Loucy (cell line): ENCODE results near the gene PPIL6.

Experiments
- H2AFZ ChIP-seq: fragments of 200-600 bp; sonication (generic); 2 replicates; pipeline ENCODE4 v1.6.0; 2016; ENCODE audit warnings: antibody characterized with exemption, mild to moderate bottlenecking, low read length, moderate library complexity
- H3F3A ChIP-seq: fragments of 200-600 bp; 2 replicates; pipeline ENCODE4 v1.6.0; 2016; ENCODE audit warnings: antibody characterized with exemption, low read depth, mild to moderate bottlenecking
- H3K27me3 ChIP-seq: fragments of 200-600 bp; sonication (generic); 2 replicates; pipeline ENCODE4 v1.6.1; 2014; ENCODE audit warnings: low read length, mild to moderate bottlenecking; ENCODE audit not compliant: insufficient read depth, poor library complexity, severe bottlenecking
- H3K36me3 ChIP-seq: fragments of 200-600 bp; sonication (generic); 2 replicates; pipeline ENCODE4 v1.6.1; 2016; ENCODE audit warnings: low read length; ENCODE audit not compliant: insufficient read depth
- H3K4me1 ChIP-seq: fragments of 200-600 bp; sonication (generic); 2 replicates; pipeline ENCODE4 v1.5.1; 2014; ENCODE audit warnings: low read length, mild to moderate bottlenecking; ENCODE audit not compliant: insufficient read depth, poor library complexity, severe bottlenecking
- H3K4me2 ChIP-seq: fragments of 200-600 bp; sonication (generic); 2 replicates; pipeline ENCODE4 v1.6.0; 2014; ENCODE audit warnings: antibody characterized with exemption, low read length, low read depth, mild to moderate bottlenecking; ENCODE audit not compliant: poor library complexity, severe bottlenecking
- H3K4me3 ChIP-seq: fragments of 200-600 bp; sonication (generic); 2 replicates; pipeline ENCODE4 v1.5.1; 2014; ENCODE audit warnings: low read length, mild to moderate bottlenecking, mixed read lengths; ENCODE audit not compliant: poor library complexity, severe bottlenecking
- H3K79me2 ChIP-seq: fragments of 200-600 bp; sonication (generic); 2 replicates; pipeline ENCODE4 v1.6.1; 2014; ENCODE audit warnings: low read length; ENCODE audit not compliant: insufficient read depth
- H3K9ac ChIP-seq: fragments of 200-600 bp; sonication (generic); 2 replicates; pipeline ENCODE4 v1.6.0; 2014; ENCODE audit warnings: mild to moderate bottlenecking, low read depth, low read length, moderate library complexity; ENCODE audit not compliant: poor library complexity, severe bottlenecking
- H3K9me2 ChIP-seq: fragments of 200-600 bp; sonication (generic); replicated peaks from 2 replicates; pipeline ENCODE4 v1.6.1; 2016; ENCODE audit warnings: low read depth, low read length, mixed read lengths
- H3K9me3 ChIP-seq: fragments of 200-600 bp; sonication (generic); 2 replicates; pipeline ENCODE4 v1.6.1; 2014; ENCODE audit warnings: mild to moderate bottlenecking, antibody characterized with exemption, low read length, low read depth; ENCODE audit not compliant: insufficient read depth
- H4K20me1 ChIP-seq: fragments of 200-600 bp; sonication (generic); 2 replicates; pipeline ENCODE4 v1.6.0; 2014; ENCODE audit warnings: antibody characterized with exemption, low read length, mild to moderate bottlenecking; ENCODE audit not compliant: insufficient read depth, poor library complexity, severe bottlenecking
- EZH2phosphoT487 ChIP-seq: fragments of 200-600 bp; IDR thresholded peaks from 2 replicates; pipeline ENCODE4 v1.6.1; 2018; ENCODE audit warnings: antibody characterized with exemption, mild to moderate bottlenecking, moderate library complexity, borderline replicate concordance
- TF ChIP-seq, protein P1 (sequence below): fragments of 200-600 bp; sonication (generic); conservative IDR thresholded peaks from 2 replicates; pipeline ENCODE4 v1.5.1; 2014; ENCODE audit warnings: mild to moderate bottlenecking, antibody characterized with exemption, low read length

Gene PPIL6

GRCh38 chr6:109456111-109456583 is 15.7 kb upstream of the PPIL6 start:
- no peaks in the 10 kb centered on the region for H3K9me3 ChIP-seq
- peaks cover 12% of the 10 kb centered on the region; the same call in 1 of the 2 replicates for H3F3A ChIP-seq
- H2AFZ ChIP-seq: peak overlapping the region; percentile 78
- peak overlapping the region; percentile 88 for H3K4me2 ChIP-seq
- H3K4me1 ChIP-seq: peaks cover 53% of the 10 kb centered on the region
- H3K9ac ChIP-seq: peak overlapping the region; percentile 97
- peak overlapping the region; percentile 89 for H3K4me3 ChIP-seq
- peaks cover 6% of the 10 kb centered on the region for H4K20me1 ChIP-seq
- H3K9me2 ChIP-seq: no peaks in the 10 kb centered on the region
- H3K27me3 ChIP-seq: no peaks in the 10 kb centered on the region
- peaks cover 41% of the 10 kb centered on the region for H3K79me2 ChIP-seq
- no peak for TF ChIP-seq EZH2phosphoT487
- TF ChIP-seq, protein P1, sequence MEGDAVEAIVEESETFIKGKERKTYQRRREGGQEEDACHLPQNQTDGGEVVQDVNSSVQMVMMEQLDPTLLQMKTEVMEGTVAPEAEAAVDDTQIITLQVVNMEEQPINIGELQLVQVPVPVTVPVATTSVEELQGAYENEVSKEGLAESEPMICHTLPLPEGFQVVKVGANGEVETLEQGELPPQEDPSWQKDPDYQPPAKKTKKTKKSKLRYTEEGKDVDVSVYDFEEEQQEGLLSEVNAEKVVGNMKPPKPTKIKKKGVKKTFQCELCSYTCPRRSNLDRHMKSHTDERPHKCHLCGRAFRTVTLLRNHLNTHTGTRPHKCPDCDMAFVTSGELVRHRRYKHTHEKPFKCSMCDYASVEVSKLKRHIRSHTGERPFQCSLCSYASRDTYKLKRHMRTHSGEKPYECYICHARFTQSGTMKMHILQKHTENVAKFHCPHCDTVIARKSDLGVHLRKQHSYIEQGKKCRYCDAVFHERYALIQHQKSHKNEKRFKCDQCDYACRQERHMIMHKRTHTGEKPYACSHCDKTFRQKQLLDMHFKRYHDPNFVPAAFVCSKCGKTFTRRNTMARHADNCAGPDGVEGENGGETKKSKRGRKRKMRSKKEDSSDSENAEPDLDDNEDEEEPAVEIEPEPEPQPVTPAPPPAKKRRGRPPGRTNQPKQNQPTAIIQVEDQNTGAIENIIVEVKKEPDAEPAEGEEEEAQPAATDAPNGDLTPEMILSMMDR: peak; percentile 12; the same call in 1 of the 2 replicates
- peaks cover 14% of the 10 kb centered on the region; the same call in 1 of the 2 replicates for H3K36me3 ChIP-seq

DNA sequence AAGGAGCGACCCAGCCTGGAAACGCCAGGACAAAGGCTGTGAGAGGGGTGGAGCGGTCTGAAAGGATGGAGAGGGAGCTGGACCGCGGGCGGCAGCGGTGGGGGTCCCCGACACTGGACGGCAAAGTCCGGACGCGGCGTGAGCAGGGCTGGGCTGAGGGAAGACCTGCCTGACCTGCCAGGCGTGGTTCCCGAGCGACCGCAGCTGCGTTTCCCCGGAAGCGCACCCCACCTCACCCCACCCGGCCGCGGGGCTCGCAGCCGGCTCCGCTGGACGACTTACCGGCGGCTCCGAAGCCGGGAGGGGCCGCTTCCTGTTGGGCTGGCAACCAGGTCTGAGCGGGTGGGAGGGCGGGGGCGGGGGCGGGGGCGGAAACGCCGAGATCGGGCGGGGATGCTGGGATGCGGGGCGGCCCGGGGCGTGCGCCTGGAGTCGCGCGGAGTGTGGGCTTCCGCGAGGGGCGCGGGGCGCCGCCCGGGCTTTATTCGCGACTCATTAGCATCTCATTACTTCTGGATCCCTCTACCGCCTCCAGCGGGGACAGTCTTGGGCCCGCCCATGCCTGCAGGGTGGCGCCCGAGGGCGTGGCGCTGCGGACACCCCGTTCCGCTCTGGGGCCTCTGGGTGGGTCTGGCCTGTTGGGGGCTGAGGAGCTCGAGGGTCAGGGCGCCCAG is 15.1 kb upstream of the PPIL6 start, which contains the start of gene MICAL1:
TSS of gene MICAL1 (minus strand) at position 336 of the 674 bp plus-strand sequence. CDS start 1,576 bp downstream, outside the sequence.
- Histone ChIP-seq H3K9me3 (no peaks in the 10 kb centered on the region), H3F3A (peaks cover 12% of the 10 kb centered on the region; the same call in 1 of the 2 replicates), H3K36me3 (peaks cover 13% of the 10 kb centered on the region; the same call in 1 of the 2 replicates), H3K9me2 (no peaks in the 10 kb centered on the region), H3K4me2 (peak within 1 kb of the TSS; percentile 99), H3K9ac (peak within 1 kb of the TSS; percentile 97), H4K20me1 (peaks cover 6% of the 10 kb centered on the region), H2AFZ (peak within 1 kb of the TSS; percentile 78), H3K27me3 (no peaks in the 10 kb centered on the region), H3K79me2 (peaks cover 41% of the 10 kb centered on the region), H3K4me3 (peak within 1 kb of the TSS; percentile 89), H3K4me1 (peaks cover 57% of the 10 kb centered on the region)
- no peak for TF ChIP-seq EZH2phosphoT487
- TF ChIP-seq, protein P1: peak; percentile 33; the same call in 1 of the 2 replicates

GRCh38 chr6:109454496-109455436 is 14.3 kb upstream of the PPIL6 start:
- peaks cover 65% of the 10 kb centered on the region for H3K4me1 ChIP-seq
- H3K9me2 ChIP-seq: no peaks in the 10 kb centered on the region
- peaks cover 13% of the 10 kb centered on the region; the same call in 1 of the 2 replicates for H3K36me3 ChIP-seq
- H4K20me1 ChIP-seq: peaks cover 6% of the 10 kb centered on the region
- H3K4me2 ChIP-seq: peak overlapping the region; percentile 99
- no peaks in the 10 kb centered on the region for H3K27me3 ChIP-seq
- peak overlapping the region; percentile 89 for H3K4me3 ChIP-seq
- no peaks in the 10 kb centered on the region for H3K9me3 ChIP-seq
- TF ChIP-seq, protein P1: no peak
- no peak for TF ChIP-seq EZH2phosphoT487
- H3F3A ChIP-seq: peaks cover 12% of the 10 kb centered on the region; the same call in 1 of the 2 replicates
- H3K9ac ChIP-seq: peak overlapping the region; percentile 97
- H3K79me2 ChIP-seq: peaks cover 45% of the 10 kb centered on the region
- peak overlapping the region; percentile 53 for H2AFZ ChIP-seq
